ENCODE results near the gene CCDC183.

- TF ChIP-seq CTCF (IDR thresholded peaks at IDR 0.05; ENCODE audit: low read depth, low read length, missing input control) = no peak
- no peak for TF ChIP-seq YY1 (IDR thresholded peaks at IDR 0.05)
- no peak for TF ChIP-seq GABPA (IDR thresholded peaks at IDR 0.05 in 1 of 2, conservative IDR thresholded peaks at IDR 0.05 in 1 of 2)
These were observed 32.5 kb downstream of the CCDC183 start for GRCh38 chr9:136828474-136829140.
